MM.1S (cell line): ENCODE measurements around the gene FKBP8.

Source experiments
- DNase-seq: peaks from one replicate; pipeline ENCODE4 v3.0.0-alpha.2; 2015
- H2AFZ ChIP-seq: fragments of 300-600 bp; sonication (generic); 2 replicates; pipeline ENCODE4 v1.6.0; 2016; ENCODE audit warnings: antibody characterized with exemption, low read length
- H3F3A ChIP-seq: fragments of 300-600 bp; sonication (generic); 2 replicates; pipeline ENCODE4 v1.6.1; 2016; ENCODE audit warnings: mild to moderate bottlenecking, antibody characterized with exemption, low read length, moderate library complexity, mixed read lengths; ENCODE audit not compliant: insufficient read depth
- H3K27ac ChIP-seq: fragments of 300-600 bp; sonication (generic); 2 replicates; pipeline ENCODE4 v1.5.1; 2016; ENCODE audit warnings: mild to moderate bottlenecking, low read length
- H3K27me3 ChIP-seq: fragments of 300-600 bp; sonication (generic); replicated peaks from 2 replicates; pipeline ENCODE4 v1.6.0; 2016; ENCODE audit warnings: low read length; ENCODE audit not compliant: insufficient read depth
- H3K36me3 ChIP-seq: fragments of 300-600 bp; sonication (generic); replicated peaks from 2 replicates; pipeline ENCODE4 v1.6.1; 2016; ENCODE audit warnings: mild to moderate bottlenecking, low read length, mixed read lengths; ENCODE audit not compliant: insufficient read depth
- H3K4me1 ChIP-seq: fragments of 300-600 bp; sonication (generic); 2 replicates; pipeline ENCODE4 v1.6.1; 2016; ENCODE audit warnings: low read length, mixed read lengths
- H3K4me2 ChIP-seq: fragments of 300-600 bp; sonication (generic); 2 replicates; pipeline ENCODE4 v1.6.0; 2016; ENCODE audit warnings: low read depth, low read length
- H3K4me3 ChIP-seq: fragments of 300-600 bp; sonication (generic); 2 replicates; pipeline ENCODE4 v1.5.1; 2016; ENCODE audit warnings: low read length, mixed read lengths
- H3K79me2 ChIP-seq: fragments of 300-600 bp; sonication (generic); 2 replicates; pipeline ENCODE4 v1.6.1; 2016; ENCODE audit warnings: mixed run types, low read length, mixed read lengths
- H3K9ac ChIP-seq: fragments of 300-600 bp; sonication (generic); 2 replicates; pipeline ENCODE4 v1.6.1; 2016; ENCODE audit warnings: low read length, mixed read lengths
- H3K9me2 ChIP-seq: fragments of 300-600 bp; sonication (generic); replicated peaks from 2 replicates; pipeline ENCODE4 v1.6.1; 2016; ENCODE audit warnings: mild to moderate bottlenecking, low read length, mixed read lengths; ENCODE audit not compliant: insufficient read depth
- H3K9me3 ChIP-seq: fragments of 300-600 bp; sonication (generic); replicated peaks from 2 replicates; pipeline ENCODE4 v1.6.1; 2016; ENCODE audit warnings: mild to moderate bottlenecking, low read length, mixed read lengths; ENCODE audit not compliant: insufficient read depth
- H4K20me1 ChIP-seq: fragments of 300-600 bp; sonication (generic); 2 replicates; pipeline ENCODE4 v1.6.1; 2016; ENCODE audit warnings: mild to moderate bottlenecking, low read length, moderate library complexity, mixed read lengths; ENCODE audit not compliant: insufficient read depth
- CTCF ChIP-seq: fragments of 300-600 bp; sonication (generic); IDR thresholded peaks from 2 replicates; pipeline ENCODE4 v1.5.1; 2016; ENCODE audit warnings: antibody characterized with exemption, low read length, mixed read lengths
- EZH2 ChIP-seq: fragments of 300-600 bp; sonication (generic); optimal IDR thresholded peaks from 2 replicates; pipeline ENCODE3; 2017; ENCODE audit warnings: low read depth, mild to moderate bottlenecking, antibody characterized with exemption, low read length, mixed read lengths
- EZH2phosphoT487 ChIP-seq: fragments of 300-600 bp; sonication (generic); IDR thresholded peaks from 2 replicates; pipeline ENCODE4 v1.6.1; 2018; ENCODE audit warnings: antibody characterized with exemption, low read length

Gene FKBP8

GRCh38 chr19:18551631-18552030 is 8.3 kb upstream of the FKBP8 start:
- Histone ChIP-seq H3K27ac (no peak overlapping the region), H3K4me2 (no peak overlapping the region), H3F3A (no peaks in the 10 kb centered on the region), H3K9me2 (no peaks in the 10 kb centered on the region), H3K9ac (no peak overlapping the region), H3K4me3 (no peak overlapping the region), H4K20me1 (no peaks in the 10 kb centered on the region), H3K27me3 (no peaks in the 10 kb centered on the region), H3K9me3 (no peaks in the 10 kb centered on the region), H2AFZ (no peak overlapping the region), H3K36me3 (no peaks in the 10 kb centered on the region), H3K4me1 (no peaks in the 10 kb centered on the region), H3K79me2 (no peaks in the 10 kb centered on the region)
- no peak for TF ChIP-seq EZH2phosphoT487
- no peak for DNase-seq

GRCh38 chr19:18543814-18544475 is 572 bp upstream of the FKBP8 start:
- TF ChIP-seq EZH2 (no peak), CTCF (peak; percentile 41; the same call in 1 of the 2 replicates), EZH2phosphoT487 (no peak)
- Histone ChIP-seq H3K4me1 (peaks cover 7% of the 10 kb centered on the region), H3K27ac (peak overlapping the region; percentile 61; the same call in 1 of the 2 replicates)

DNA sequence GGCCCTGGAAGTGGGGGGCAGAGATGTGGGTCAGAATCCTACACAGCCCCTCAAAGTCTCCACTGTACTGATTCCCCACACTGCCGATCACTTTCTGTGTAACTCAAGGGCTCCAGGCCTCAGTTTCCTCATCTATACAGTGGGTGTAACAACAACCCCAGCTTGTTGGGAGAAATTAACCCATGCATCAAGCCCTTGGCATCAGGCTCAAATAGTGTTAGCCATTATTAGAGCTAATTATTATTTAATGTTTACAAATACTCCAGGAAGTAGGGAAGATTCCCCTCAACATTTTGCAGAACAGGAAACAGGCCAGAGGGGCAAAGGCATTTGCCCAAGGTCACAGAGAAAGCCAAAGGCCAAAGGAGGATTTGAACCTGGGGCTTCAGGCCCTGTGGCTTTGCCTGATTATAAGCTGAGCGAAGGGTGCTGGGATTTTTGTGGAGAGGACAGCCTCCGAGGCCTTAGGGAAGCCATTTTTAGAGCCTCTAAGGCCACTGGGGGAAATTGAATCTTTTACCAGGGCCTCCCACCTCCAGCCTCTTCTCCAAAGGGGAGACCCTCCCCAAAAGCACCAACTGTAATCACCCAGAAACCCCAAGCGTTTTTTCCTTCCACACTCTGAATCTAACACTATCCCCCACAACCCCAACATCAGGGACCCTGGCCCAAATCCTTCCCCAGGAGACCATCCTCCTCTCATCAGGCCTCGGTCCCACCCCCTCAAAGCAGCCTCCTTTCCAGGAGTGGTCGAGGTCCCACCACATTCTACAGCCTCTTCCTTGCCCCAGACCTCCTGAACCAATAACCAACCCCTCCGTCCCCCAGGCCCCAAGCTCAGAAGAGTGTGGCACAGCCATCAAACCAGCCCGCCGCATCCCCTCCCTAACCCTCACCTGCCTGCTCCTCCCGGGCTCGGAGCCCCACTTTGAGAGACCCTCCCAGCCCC is 1.1 kb downstream of the FKBP8 start:
- Histone ChIP-seq H2AFZ (no peak overlapping the region), H3K9me3 (no peaks in the 10 kb centered on the region), H3K79me2 (peaks cover 8% of the 10 kb centered on the region; the same call in 1 of the 2 replicates), H3K36me3 (no peaks in the 10 kb centered on the region), H3K9ac (peak overlapping the region; percentile 54), H3K4me1 (peaks cover 7% of the 10 kb centered on the region), H3F3A (no peaks in the 10 kb centered on the region), H3K4me3 (peak overlapping the region; percentile 56), H3K4me2 (peak overlapping the region; percentile 79), H3K27me3 (no peaks in the 10 kb centered on the region), H3K9me2 (no peaks in the 10 kb centered on the region), H3K27ac (no peak overlapping the region), H4K20me1 (no peaks in the 10 kb centered on the region)
- DNase-seq: no peak
- TF ChIP-seq EZH2 (no peak), EZH2phosphoT487 (no peak), CTCF (no peak)

More at GRCh38 chr19:18543814-18544475, 572 bp upstream of the FKBP8 start:
- Histone ChIP-seq H3K9ac (peak overlapping the region; percentile 74), H3F3A (no peaks in the 10 kb centered on the region), H3K4me2 (peak overlapping the region; percentile 85), H3K79me2 (peaks cover 8% of the 10 kb centered on the region; the same call in 1 of the 2 replicates), H3K27me3 (no peaks in the 10 kb centered on the region), H3K9me2 (no peaks in the 10 kb centered on the region), H2AFZ (peak overlapping the region; percentile 91), H3K4me3 (peak overlapping the region; percentile 66), H3K36me3 (no peaks in the 10 kb centered on the region), H3K9me3 (no peaks in the 10 kb centered on the region), H4K20me1 (no peaks in the 10 kb centered on the region)
- DNase-seq: peak; percentile 94
